Neural progenitor cell (in vitro differentiated cells): ENCODE data around the gene AMN1. TPM values are rescaled to one million over a fixed set of nuclear protein-coding genes. Genes with fewer than 3 reads are reported as not detected.
A peak's percentile ranks its signal among the peaks of the same experiment; 100 is the strongest.

Experiments
- DNase-seq: peaks from one replicate; pipeline ENCODE4 v3.0.0-alpha.2; 2016; ENCODE audit warnings: low spot score
- H2AFZ ChIP-seq: fragments of 200-600 bp; sonication (generic); replicated peaks from 2 replicates; pipeline ENCODE4 v1.6.1; 2016; ENCODE audit warnings: antibody characterized with exemption
- H3F3A ChIP-seq: fragments of 200-600 bp; sonication (generic); 2 replicates; pipeline ENCODE4 v1.6.1; 2016; ENCODE audit warnings: antibody characterized with exemption, low read depth
- H3K27ac ChIP-seq: fragments of 200-600 bp; sonication (generic); 2 replicates; pipeline ENCODE4 v1.5.1; 2016; ENCODE audit warnings: mild to moderate bottlenecking
- H3K27me3 ChIP-seq: fragments of 200-600 bp; sonication (generic); 2 replicates; pipeline ENCODE4 v1.6.1; 2016; ENCODE audit warnings: mild to moderate bottlenecking, moderate library complexity
- H3K36me3 ChIP-seq: fragments of 200-600 bp; sonication (generic); 2 replicates; pipeline ENCODE4 v1.5.1; 2016
- H3K4me1 ChIP-seq: fragments of 200-600 bp; sonication (generic); 2 replicates; pipeline ENCODE4 v1.6.1; 2016; ENCODE audit warnings: mixed run types
- H3K4me2 ChIP-seq: fragments of 200-600 bp; sonication (generic); 2 replicates; pipeline ENCODE4 v1.6.1; 2016
- H3K4me3 ChIP-seq: fragments of 200-600 bp; sonication (generic); 2 replicates; pipeline ENCODE4 v1.5.1; 2016
- H3K79me2 ChIP-seq: fragments of 200-600 bp; sonication (generic); 2 replicates; pipeline ENCODE4 v1.6.1; 2016; ENCODE audit warnings: low read depth
- H3K9ac ChIP-seq: fragments of 200-600 bp; sonication (generic); 2 replicates; pipeline ENCODE4 v1.6.1; 2016
- H3K9me3 ChIP-seq: fragments of 200-600 bp; sonication (generic); 2 replicates; pipeline ENCODE4 v1.5.1; 2016; ENCODE audit warnings: low read depth
- H4K20me1 ChIP-seq: fragments of 200-600 bp; sonication (generic); 2 replicates; pipeline ENCODE4 v1.6.1; 2016; ENCODE audit warnings: low read depth
- H3K27ac Mint-ChIP-seq: 3 replicates; pipeline ENCODE4 v1.8.0; 2021; ENCODE audit warnings: mixed read lengths
- H3K27me3 Mint-ChIP-seq: 2 replicates; pipeline ENCODE4 v1.8.0; 2022; ENCODE audit warnings: low read depth, mild to moderate bottlenecking, inconsistent platforms, moderate library complexity, mixed read lengths; ENCODE audit not compliant: insufficient read depth
- H3K36me3 Mint-ChIP-seq: 3 replicates; pipeline ENCODE4 v1.8.0; 2021; ENCODE audit warnings: mixed read lengths
- H3K4me1 Mint-ChIP-seq: 3 replicates; pipeline ENCODE4 v1.8.0; 2021; ENCODE audit warnings: mixed read lengths
- H3K4me3 Mint-ChIP-seq: 3 replicates; pipeline ENCODE4 v1.8.0; 2021; ENCODE audit warnings: mild to moderate bottlenecking, moderate library complexity, mixed read lengths
- H3K9me3 Mint-ChIP-seq: 3 replicates; pipeline ENCODE4 v1.8.0; 2020; ENCODE audit warnings: mixed read lengths
- CTCF ChIP-seq: fragments of 200-600 bp; sonication (generic); IDR thresholded peaks from 2 replicates; pipeline ENCODE4 v1.5.1; 2017; ENCODE audit warnings: antibody characterized with exemption, mild to moderate bottlenecking
- EZH2 ChIP-seq: fragments of 200-600 bp; sonication (generic); IDR thresholded peaks from 2 replicates; pipeline ENCODE4 v1.6.1; 2017; ENCODE audit warnings: antibody characterized with exemption, mild to moderate bottlenecking, moderate library complexity
- EZH2phosphoT487 ChIP-seq: fragments of 200-600 bp; sonication (generic); IDR thresholded peaks from 2 replicates; pipeline ENCODE4 v1.6.1; 2017; ENCODE audit warnings: antibody characterized with exemption
- total RNA-seq: library from RNA; depleted of rRNA; stranded (reverse); fragments of >200 nt; gene quantifications from 2 replicates; pipeline ENCODE4 v1.2.3, GENCODE V29; 2015; ENCODE audit warnings: low replicate concordance

Gene AMN1
- total RNA-seq, 1 donor from 2014 or later, result 29.4 TPM

GRCh38 chr12:31645924-31646323, 82.9 kb downstream of the AMN1 start:
- Histone ChIP-seq H3K9me3 (no peaks in the 10 kb centered on the region), H2AFZ (no peak overlapping the region), H3K4me2 (no peak overlapping the region), H3K27me3 (no peaks in the 10 kb centered on the region), H4K20me1 (no peaks in the 10 kb centered on the region), H3F3A (no peaks in the 10 kb centered on the region), H3K36me3 (no peaks in the 10 kb centered on the region), H3K79me2 (no peaks in the 10 kb centered on the region), H3K27ac (no peak overlapping the region), H3K4me1 (no peaks in the 10 kb centered on the region), H3K9ac (no peak overlapping the region), H3K4me3 (no peak overlapping the region)
- Mint-ChIP-seq H3K4me3 (no peak overlapping the region), H3K9me3 (no peaks in the 10 kb centered on the region), H3K27me3 (peaks cover 2% of the 10 kb centered on the region), H3K27ac (peak overlapping the region; percentile 40), H3K36me3 (no peaks in the 10 kb centered on the region), H3K4me1 (peaks cover 14% of the 10 kb centered on the region)
- no peak for DNase-seq
- TF ChIP-seq CTCF (no peak), EZH2phosphoT487 (no peak), EZH2 (no peak)

GRCh38 chr12:31644536-31644935, 84.3 kb downstream of the AMN1 start:
- Histone ChIP-seq H2AFZ (no peak overlapping the region), H3K9ac (no peak overlapping the region), H3K79me2 (no peaks in the 10 kb centered on the region), H4K20me1 (no peaks in the 10 kb centered on the region), H3F3A (no peaks in the 10 kb centered on the region), H3K4me1 (no peaks in the 10 kb centered on the region), H3K9me3 (no peaks in the 10 kb centered on the region), H3K27me3 (no peaks in the 10 kb centered on the region), H3K36me3 (no peaks in the 10 kb centered on the region), H3K4me2 (no peak overlapping the region), H3K27ac (no peak overlapping the region), H3K4me3 (no peak overlapping the region)
- Mint-ChIP-seq H3K4me3 (no peak overlapping the region), H3K9me3 (no peaks in the 10 kb centered on the region), H3K27ac (peak overlapping the region; percentile 57), H3K36me3 (no peaks in the 10 kb centered on the region), H3K4me1 (peaks cover 14% of the 10 kb centered on the region), H3K27me3 (peaks cover 2% of the 10 kb centered on the region)
- TF ChIP-seq EZH2 (no peak), EZH2phosphoT487 (no peak), CTCF (no peak)
- no peak for DNase-seq

- Mint-ChIP-seq H3K9me3 (no peaks in the 10 kb centered on the region), H3K27me3 (peaks cover 2% of the 10 kb centered on the region), H3K4me1 (peaks cover 9% of the 10 kb centered on the region), H3K36me3 (no peaks in the 10 kb centered on the region), H3K27ac (no peak overlapping the region), H3K4me3 (no peak overlapping the region)
- Histone ChIP-seq H3K4me3 (no peak overlapping the region), H3K27ac (no peak overlapping the region), H3F3A (no peaks in the 10 kb centered on the region), H3K36me3 (no peaks in the 10 kb centered on the region), H3K9me3 (no peaks in the 10 kb centered on the region), H2AFZ (no peak overlapping the region), H3K79me2 (no peaks in the 10 kb centered on the region), H4K20me1 (no peaks in the 10 kb centered on the region), H3K4me1 (no peaks in the 10 kb centered on the region), H3K4me2 (no peak overlapping the region), H3K27me3 (no peaks in the 10 kb centered on the region), H3K9ac (no peak overlapping the region)
- TF ChIP-seq EZH2 (no peak), EZH2phosphoT487 (no peak), CTCF (no peak)
- no peak for DNase-seq
Observed at GRCh38 chr12:31641509-31642090, 87.2 kb downstream of the AMN1 start.
